ENCODE results near the gene CD83. TPM values are rescaled to one million over a fixed set of nuclear protein-coding genes. Genes with fewer than 3 reads are reported as not detected.

Gene CD83
- total RNA-seq, 1 donor from 2014 or later: 80.2 TPM

GRCh38 chr6:14135893-14136539, 18.4 kb downstream of the CD83 start:
- Mint-ChIP-seq H3K36me3 (ENCODE audit: low read depth) (peaks cover 52% of the 10 kb centered on the region), H3K27me3 (no peaks in the 10 kb centered on the region), H3K4me1 (peaks cover 7% of the 10 kb centered on the region), H3K4me3 (no peak overlapping the region), H3K27ac (peak overlapping the region; percentile 5), H3K9me3 (no peaks in the 10 kb centered on the region)
- intact Hi-C loops (cut with micrococcal nuclease): no loop called here
- DNase-seq: no peak

GRCh38 chr6:14138701-14139215, 21.2 kb downstream of the CD83 start:
- intact Hi-C loops (cut with micrococcal nuclease): no loop called here
- H3K4me3 Mint-ChIP-seq: no peak overlapping the region
- H3K27ac Mint-ChIP-seq: no peak overlapping the region
- DNase-seq: no peak
- no peaks in the 10 kb centered on the region for H3K27me3 Mint-ChIP-seq
- H3K9me3 Mint-ChIP-seq: no peaks in the 10 kb centered on the region
- peaks cover 4% of the 10 kb centered on the region for H3K4me1 Mint-ChIP-seq
- peaks cover 25% of the 10 kb centered on the region for H3K36me3 Mint-ChIP-seq (ENCODE audit: low read depth)

- intact Hi-C loops (cut with micrococcal nuclease): loop anchor here (10.0 kb wide), 1 partner anchor 327 kb away; the partner anchor contains the start of gene MCUR1
- H3K9me3 Mint-ChIP-seq: no peaks in the 10 kb centered on the region
- H3K27me3 Mint-ChIP-seq: no peaks in the 10 kb centered on the region
- H3K36me3 Mint-ChIP-seq (ENCODE audit: low read depth): no peaks in the 10 kb centered on the region
- H3K4me3 Mint-ChIP-seq: no peak overlapping the region
- H3K27ac Mint-ChIP-seq: no peak overlapping the region
- DNase-seq: no peak
- H3K4me1 Mint-ChIP-seq: peaks cover 6% of the 10 kb centered on the region
Observed at GRCh38 chr6:14141351-14142062, 23.9 kb downstream of the CD83 start.

GRCh38 chr6:14142063-14142450, 24.5 kb downstream of the CD83 start:
- peaks cover 6% of the 10 kb centered on the region for H3K4me1 Mint-ChIP-seq
- H3K4me3 Mint-ChIP-seq: no peak overlapping the region
- H3K27ac Mint-ChIP-seq: peak overlapping the region; percentile 0
- no peaks in the 10 kb centered on the region for H3K36me3 Mint-ChIP-seq (ENCODE audit: low read depth)
- H3K27me3 Mint-ChIP-seq: no peaks in the 10 kb centered on the region
- intact Hi-C loops (cut with micrococcal nuclease): loop anchor here (10.0 kb wide), 1 partner anchor 327 kb away; the partner anchor contains the start of gene MCUR1
- H3K9me3 Mint-ChIP-seq: no peaks in the 10 kb centered on the region
- DNase-seq: no peak

- intact Hi-C loops (cut with micrococcal nuclease): loop anchor here (10.0 kb wide), 1 partner anchor 328 kb away; the partner anchor contains the start of gene MCUR1
- H3K4me1 Mint-ChIP-seq: peaks cover 6% of the 10 kb centered on the region
- H3K27ac Mint-ChIP-seq: peak overlapping the region; percentile 0
- H3K36me3 Mint-ChIP-seq (ENCODE audit: low read depth): no peaks in the 10 kb centered on the region
- no peaks in the 10 kb centered on the region for H3K9me3 Mint-ChIP-seq
- H3K4me3 Mint-ChIP-seq: no peak overlapping the region
- no peak for DNase-seq
- no peaks in the 10 kb centered on the region for H3K27me3 Mint-ChIP-seq
Observed at GRCh38 chr6:14142511-14143223, 25.1 kb downstream of the CD83 start.

GRCh38 chr6:14143305-14143704, 25.7 kb downstream of the CD83 start:
- Mint-ChIP-seq H3K4me3 (no peak overlapping the region), H3K27me3 (no peaks in the 10 kb centered on the region), H3K36me3 (ENCODE audit: low read depth) (no peaks in the 10 kb centered on the region), H3K4me1 (peaks cover 6% of the 10 kb centered on the region), H3K9me3 (no peaks in the 10 kb centered on the region), H3K27ac (no peak overlapping the region)
- no peak for DNase-seq
- intact Hi-C loops (cut with micrococcal nuclease): loop anchor here (10.0 kb wide), 1 partner anchor 329 kb away; the partner anchor contains the start of gene MCUR1

- Mint-ChIP-seq H3K4me1 (peaks cover 6% of the 10 kb centered on the region), H3K27ac (no peak overlapping the region), H3K4me3 (no peak overlapping the region), H3K36me3 (ENCODE audit: low read depth) (no peaks in the 10 kb centered on the region), H3K27me3 (no peaks in the 10 kb centered on the region), H3K9me3 (no peaks in the 10 kb centered on the region)
- intact Hi-C loops (cut with micrococcal nuclease): loop anchor here (1.0 to 10.0 kb wide), 4 partner anchors 78 to 330 kb away; partner anchors contain the start of gene MCUR1
- peak; percentile 91 for DNase-seq
Observed at GRCh38 chr6:14144678-14145113, 27.1 kb downstream of the CD83 start.

- DNase-seq: no peak
- H3K9me3 Mint-ChIP-seq: no peaks in the 10 kb centered on the region
- intact Hi-C loops (cut with micrococcal nuclease): loop anchor here (10.0 kb wide), 1 partner anchor 332 kb away; the partner anchor contains the start of gene MCUR1
- no peak overlapping the region for H3K4me3 Mint-ChIP-seq
- peaks cover 6% of the 10 kb centered on the region for H3K4me1 Mint-ChIP-seq
- no peak overlapping the region for H3K27ac Mint-ChIP-seq
- no peaks in the 10 kb centered on the region for H3K36me3 Mint-ChIP-seq (ENCODE audit: low read depth)
- no peaks in the 10 kb centered on the region for H3K27me3 Mint-ChIP-seq
Observed at GRCh38 chr6:14146506-14147096, 29.0 kb downstream of the CD83 start.

GRCh38 chr6:14147891-14148290, 30.3 kb downstream of the CD83 start:
- Mint-ChIP-seq H3K27me3 (peaks cover 2% of the 10 kb centered on the region), H3K36me3 (ENCODE audit: low read depth) (no peaks in the 10 kb centered on the region)
- intact Hi-C loops (cut with micrococcal nuclease): loop anchor here (10.0 kb wide), 1 partner anchor 333 kb away; the partner anchor contains the start of gene MCUR1

GRCh38 chr6:14148471-14148870, 30.9 kb downstream of the CD83 start:
- H3K4me1 Mint-ChIP-seq: peaks cover 6% of the 10 kb centered on the region
- no peaks in the 10 kb centered on the region for H3K9me3 Mint-ChIP-seq
- H3K27me3 Mint-ChIP-seq: peaks cover 4% of the 10 kb centered on the region
- DNase-seq: no peak
- H3K27ac Mint-ChIP-seq: no peak overlapping the region
- no peak overlapping the region for H3K4me3 Mint-ChIP-seq
- no peaks in the 10 kb centered on the region for H3K36me3 Mint-ChIP-seq (ENCODE audit: low read depth)
- intact Hi-C loops (cut with micrococcal nuclease): loop anchor here (10.0 kb wide), 1 partner anchor 334 kb away; the partner anchor contains the start of gene MCUR1

More at GRCh38 chr6:14147891-14148290, 30.3 kb downstream of the CD83 start:
- Mint-ChIP-seq H3K27ac (no peak overlapping the region), H3K4me3 (no peak overlapping the region), H3K4me1 (peaks cover 6% of the 10 kb centered on the region), H3K9me3 (no peaks in the 10 kb centered on the region)
- no peak for DNase-seq

- Mint-ChIP-seq H3K4me3 (no peak overlapping the region), H3K9me3 (no peaks in the 10 kb centered on the region), H3K4me1 (peaks cover 6% of the 10 kb centered on the region), H3K27ac (no peak overlapping the region), H3K36me3 (ENCODE audit: low read depth) (no peaks in the 10 kb centered on the region), H3K27me3 (peaks cover 9% of the 10 kb centered on the region)
- no peak for DNase-seq
- intact Hi-C loops (cut with micrococcal nuclease): loop anchor here (10.0 kb wide), 1 partner anchor 334 kb away; the partner anchor contains the start of gene MCUR1
Observed at GRCh38 chr6:14149053-14149738, 31.6 kb downstream of the CD83 start.

GRCh38 chr6:14149739-14150130, 32.2 kb downstream of the CD83 start:
- intact Hi-C loops (cut with micrococcal nuclease): loop anchor here (10.0 kb wide), 1 partner anchor 335 kb away; the partner anchor contains the start of gene MCUR1

More at GRCh38 chr6:14149739-14150130, 32.2 kb downstream of the CD83 start:
- Mint-ChIP-seq H3K9me3 (no peaks in the 10 kb centered on the region), H3K4me3 (no peak overlapping the region), H3K36me3 (ENCODE audit: low read depth) (no peaks in the 10 kb centered on the region), H3K27me3 (peaks cover 10% of the 10 kb centered on the region), H3K4me1 (peaks cover 3% of the 10 kb centered on the region), H3K27ac (no peak overlapping the region)
- no peak for DNase-seq

All from activated CD4-positive, alpha-beta T cell treated with anti-CD3 and anti-CD28 coated beads, Interleukin-2, amount 10 ng/mL, durations not matched to agents 24 days and 14 days (primary cell).